ENCODE data around the gene IL22RA1.

DNA sequence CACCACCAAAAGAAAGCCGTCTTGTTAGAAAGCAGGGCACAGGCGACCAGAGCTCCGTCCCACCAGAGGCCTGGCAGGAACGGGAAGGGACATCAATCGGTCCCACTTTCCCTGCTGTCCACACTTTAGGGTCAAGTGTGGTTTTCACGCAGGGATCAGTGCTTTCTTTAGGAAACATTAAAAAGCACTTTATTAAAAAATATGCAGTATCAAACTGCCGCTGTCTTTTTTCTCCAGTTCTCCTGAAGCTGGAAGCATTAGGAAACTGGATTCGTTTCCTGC lies 43.7 kb upstream of the IL22RA1 start:
- TF ChIP-seq CBX5 (IDR thresholded peaks at IDR 0.05; ENCODE audit: low read depth) (no peak), STAT3 (IDR thresholded peaks at IDR 0.05; ENCODE audit: low read depth, low read length) (no peak), FOXK2 (IDR thresholded peaks at IDR 0.05) (no peak)
- TF ChIP-seq, protein P1, sequence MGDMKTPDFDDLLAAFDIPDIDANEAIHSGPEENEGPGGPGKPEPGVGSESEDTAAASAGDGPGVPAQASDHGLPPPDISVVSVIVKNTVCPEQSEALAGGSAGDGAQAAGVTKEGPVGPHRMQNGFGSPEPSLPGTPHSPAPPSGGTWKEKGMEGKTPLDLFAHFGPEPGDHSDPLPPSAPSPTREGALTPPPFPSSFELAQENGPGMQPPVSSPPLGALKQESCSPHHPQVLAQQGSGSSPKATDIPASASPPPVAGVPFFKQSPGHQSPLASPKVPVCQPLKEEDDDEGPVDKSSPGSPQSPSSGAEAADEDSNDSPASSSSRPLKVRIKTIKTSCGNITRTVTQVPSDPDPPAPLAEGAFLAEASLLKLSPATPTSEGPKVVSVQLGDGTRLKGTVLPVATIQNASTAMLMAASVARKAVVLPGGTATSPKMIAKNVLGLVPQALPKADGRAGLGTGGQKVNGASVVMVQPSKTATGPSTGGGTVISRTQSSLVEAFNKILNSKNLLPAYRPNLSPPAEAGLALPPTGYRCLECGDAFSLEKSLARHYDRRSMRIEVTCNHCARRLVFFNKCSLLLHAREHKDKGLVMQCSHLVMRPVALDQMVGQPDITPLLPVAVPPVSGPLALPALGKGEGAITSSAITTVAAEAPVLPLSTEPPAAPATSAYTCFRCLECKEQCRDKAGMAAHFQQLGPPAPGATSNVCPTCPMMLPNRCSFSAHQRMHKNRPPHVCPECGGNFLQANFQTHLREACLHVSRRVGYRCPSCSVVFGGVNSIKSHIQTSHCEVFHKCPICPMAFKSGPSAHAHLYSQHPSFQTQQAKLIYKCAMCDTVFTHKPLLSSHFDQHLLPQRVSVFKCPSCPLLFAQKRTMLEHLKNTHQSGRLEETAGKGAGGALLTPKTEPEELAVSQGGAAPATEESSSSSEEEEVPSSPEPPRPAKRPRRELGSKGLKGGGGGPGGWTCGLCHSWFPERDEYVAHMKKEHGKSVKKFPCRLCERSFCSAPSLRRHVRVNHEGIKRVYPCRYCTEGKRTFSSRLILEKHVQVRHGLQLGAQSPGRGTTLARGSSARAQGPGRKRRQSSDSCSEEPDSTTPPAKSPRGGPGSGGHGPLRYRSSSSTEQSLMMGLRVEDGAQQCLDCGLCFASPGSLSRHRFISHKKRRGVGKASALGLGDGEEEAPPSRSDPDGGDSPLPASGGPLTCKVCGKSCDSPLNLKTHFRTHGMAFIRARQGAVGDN (IDR thresholded peaks at IDR 0.05): no peak
